SJSA1 (cell line): ENCODE measurements around the gene PTPRM. TPM values are rescaled to one million over a fixed set of nuclear protein-coding genes. Genes with fewer than 3 reads are reported as not detected.
A peak's percentile ranks its signal among the peaks of the same experiment; 100 is the strongest.

Experiments
- DNase-seq, 2 experiments: peaks; one replicate each; pipeline ENCODE4 v3.0.0-alpha.2; 2015 to 2020; ENCODE audit warnings: low spot score in 2 of 2, low read depth in 1 of 2
- H3K27ac ChIP-seq: fragments of 250-450 bp; sonication (Bioruptor Pico); 2 replicates; pipeline ENCODE4 v1.5.1; 2020; ENCODE audit warnings: mild to moderate bottlenecking, moderate library complexity
- H3K27me3 ChIP-seq: fragments of 250-450 bp; sonication (Bioruptor Pico); replicated peaks from 2 replicates; pipeline ENCODE4 v1.5.1; 2020; ENCODE audit warnings: mild to moderate bottlenecking, moderate library complexity
- H3K36me3 ChIP-seq: fragments of 250-450 bp; sonication (Bioruptor Pico); 2 replicates; pipeline ENCODE4 v1.5.1; 2020; ENCODE audit warnings: mild to moderate bottlenecking
- H3K4me1 ChIP-seq: fragments of 250-450 bp; sonication (Bioruptor Pico); replicated peaks from 2 replicates; pipeline ENCODE4 v1.6.1; 2021; ENCODE audit warnings: mild to moderate bottlenecking
- H3K4me3 ChIP-seq: fragments of 250-450 bp; sonication (Bioruptor Pico); 2 replicates; pipeline ENCODE4 v1.5.1; 2020; ENCODE audit warnings: mild to moderate bottlenecking
- H3K9me3 ChIP-seq: fragments of 250-450 bp; sonication (Bioruptor Pico); replicated peaks from 2 replicates; pipeline ENCODE4 v1.5.1; 2020; ENCODE audit warnings: mild to moderate bottlenecking
- total RNA-seq: library from RNA; depleted of rRNA; stranded (reverse); fragments of >200 nt; shearing (Covaris generic); gene quantifications from 2 replicates; pipeline ENCODE4 v1.2.3, GENCODE V29; 2014; rRNA removed

PTPRM gene
- total RNA-seq: 33.1 and 68.3 TPM in 2 replicates

GRCh38 chr18:7566567-7567473 lies at the start of gene PTPRM:
Gene PTPRM (plus strand): TSS chr18:7567316. CDS start chr18:7567819, 503 bp downstream.
- Histone ChIP-seq H3K27me3 (no peaks in the 10 kb centered on the region), H3K4me1 (peaks cover 35% of the 10 kb centered on the region), H3K4me3 (peak within 1 kb of the TSS; percentile 97), H3K27ac (peak within 1 kb of the TSS; percentile 91), H3K9me3 (peaks cover 3% of the 10 kb centered on the region; the same call in 1 of the 2 replicates), H3K36me3 (peaks cover 19% of the 10 kb centered on the region)
- peak; percentile 83 to 90 for DNase-seq

DNA sequence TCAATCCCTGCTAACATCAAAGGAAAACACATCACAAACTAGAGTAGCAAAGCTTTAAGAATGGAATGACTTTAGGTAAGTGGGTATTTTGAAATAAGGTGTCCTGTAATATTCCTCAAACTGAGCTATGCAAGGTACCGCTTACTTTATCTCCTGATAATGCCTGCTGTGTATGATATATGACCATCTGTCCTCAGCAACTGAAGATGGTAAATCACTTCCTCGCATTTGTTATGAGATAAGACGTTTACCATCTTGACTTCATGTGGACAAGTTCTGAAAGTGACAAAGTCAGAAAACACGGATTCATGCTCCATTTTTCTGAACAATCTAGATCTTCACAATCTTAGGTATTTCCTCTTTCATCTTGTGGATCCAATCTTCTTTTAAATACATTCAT lies 49.3 kb upstream of the PTPRM start:
- Histone ChIP-seq H3K9me3 (0 out of 2 replicates have a peak, but pooled peaks cover 3% of the 10 kb centered on the region), H3K4me3 (no peak overlapping the region), H3K27me3 (peaks cover 8% of the 10 kb centered on the region; the same call in 1 of the 2 replicates), H3K4me1 (0 out of 2 replicates have a peak, but pooled peaks cover 3% of the 10 kb centered on the region), H3K27ac (no peak overlapping the region), H3K36me3 (no peaks in the 10 kb centered on the region)
- no peak for DNase-seq

DNA sequence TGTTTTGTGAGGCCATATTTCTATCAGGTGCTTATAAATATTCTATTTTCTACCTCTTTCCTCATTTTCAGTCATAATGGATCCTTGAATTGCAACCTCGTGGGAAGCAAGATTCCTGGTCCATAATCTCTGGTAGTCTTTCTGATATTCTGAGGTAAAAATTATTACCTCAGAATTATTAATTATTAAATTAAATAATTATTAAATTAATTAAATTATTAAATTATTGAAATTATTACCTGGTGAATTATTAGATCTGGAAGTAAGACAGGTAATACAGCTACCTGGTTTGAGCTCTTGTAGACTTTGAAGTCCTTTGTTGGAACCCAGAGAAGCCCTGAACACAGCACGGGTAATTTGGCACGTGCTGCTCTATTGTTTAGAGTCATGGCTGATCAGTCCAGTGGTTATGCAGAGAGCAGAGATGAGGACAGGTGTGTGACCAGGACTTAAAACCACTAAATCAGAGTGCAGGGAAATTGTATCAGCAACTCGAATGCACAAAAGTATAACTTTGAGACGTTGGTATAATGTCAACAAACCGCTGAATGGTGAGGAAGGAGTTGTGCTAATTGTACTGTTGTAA lies 46.8 kb upstream of the PTPRM start:
- Histone ChIP-seq H3K4me1 (0 out of 2 replicates have a peak, but pooled peaks cover under 1% of the 10 kb centered on the region), H3K27me3 (peaks cover 8% of the 10 kb centered on the region; the same call in 1 of the 2 replicates), H3K4me3 (no peak overlapping the region), H3K36me3 (no peaks in the 10 kb centered on the region), H3K27ac (no peak overlapping the region), H3K9me3 (0 out of 2 replicates have a peak, but pooled peaks cover 3% of the 10 kb centered on the region)
- no peak for DNase-seq

GRCh38 chr18:7521226-7521856 lies 45.8 kb upstream of the PTPRM start:
- DNase-seq: no peak
- Histone ChIP-seq H3K36me3 (no peaks in the 10 kb centered on the region), H3K9me3 (0 out of 2 replicates have a peak, but pooled peaks cover 3% of the 10 kb centered on the region), H3K4me1 (no peaks in the 10 kb centered on the region), H3K27ac (no peak overlapping the region), H3K27me3 (peaks cover 8% of the 10 kb centered on the region; the same call in 1 of the 2 replicates), H3K4me3 (no peak overlapping the region)

- no peaks in the 10 kb centered on the region for H3K9me3 ChIP-seq
- H3K36me3 ChIP-seq: no peaks in the 10 kb centered on the region
- DNase-seq: no peak
Measured at GRCh38 chr18:7523772-7524171, 43.3 kb upstream of the PTPRM start.

GRCh38 chr18:7524786-7525185 lies 42.3 kb upstream of the PTPRM start:
- Histone ChIP-seq H3K4me1 (no peaks in the 10 kb centered on the region), H3K4me3 (no peak overlapping the region), H3K36me3 (no peaks in the 10 kb centered on the region), H3K27me3 (0 out of 2 replicates have a peak, but pooled peaks cover 3% of the 10 kb centered on the region), H3K27ac (no peak overlapping the region), H3K9me3 (no peaks in the 10 kb centered on the region)
- DNase-seq: no peak

More at GRCh38 chr18:7523772-7524171, 43.3 kb upstream of the PTPRM start:
- no peak overlapping the region for H3K4me3 ChIP-seq
- no peak overlapping the region for H3K27ac ChIP-seq
- 0 out of 2 replicates have a peak, but pooled peaks cover 3% of the 10 kb centered on the region for H3K27me3 ChIP-seq
- H3K4me1 ChIP-seq: no peaks in the 10 kb centered on the region

- Histone ChIP-seq H3K27ac (no peak overlapping the region), H3K36me3 (no peaks in the 10 kb centered on the region), H3K4me3 (no peak overlapping the region), H3K27me3 (no peaks in the 10 kb centered on the region), H3K9me3 (no peaks in the 10 kb centered on the region), H3K4me1 (no peaks in the 10 kb centered on the region)
- DNase-seq: no peak
Measured at GRCh38 chr18:7532942-7533341, 34.2 kb upstream of the PTPRM start.

GRCh38 chr18:7535436-7536205 lies 31.5 kb upstream of the PTPRM start:
- no peak overlapping the region for H3K4me3 ChIP-seq
- no peak overlapping the region for H3K27ac ChIP-seq
- no peaks in the 10 kb centered on the region for H3K27me3 ChIP-seq
- no peak for DNase-seq
- no peaks in the 10 kb centered on the region for H3K9me3 ChIP-seq
- no peaks in the 10 kb centered on the region for H3K4me1 ChIP-seq
- H3K36me3 ChIP-seq: no peaks in the 10 kb centered on the region

DNA sequence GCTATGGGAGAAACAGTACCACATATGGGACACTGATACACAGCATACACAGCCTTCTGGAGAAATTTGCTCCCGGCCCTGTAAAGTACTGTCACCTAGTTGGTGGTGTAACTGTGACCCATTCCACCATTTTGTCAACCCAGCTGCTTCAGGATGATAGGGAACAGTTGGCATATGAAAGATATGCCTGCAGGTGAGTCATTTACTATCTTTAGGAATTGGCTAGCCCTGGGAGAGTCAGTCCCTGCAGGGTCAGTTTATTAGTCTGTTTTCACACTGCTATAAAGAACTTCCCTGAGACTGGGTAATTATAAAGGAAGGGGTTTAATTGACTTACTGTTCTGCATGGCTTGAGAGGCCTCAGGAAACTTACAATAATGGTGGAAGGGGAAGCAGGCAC lies 30.0 kb upstream of the PTPRM start:
- no peak overlapping the region for H3K27ac ChIP-seq
- H3K36me3 ChIP-seq: no peaks in the 10 kb centered on the region
- no peaks in the 10 kb centered on the region for H3K4me1 ChIP-seq
- DNase-seq: no peak
- no peaks in the 10 kb centered on the region for H3K9me3 ChIP-seq
- no peaks in the 10 kb centered on the region for H3K27me3 ChIP-seq
- H3K4me3 ChIP-seq: no peak overlapping the region

DNA sequence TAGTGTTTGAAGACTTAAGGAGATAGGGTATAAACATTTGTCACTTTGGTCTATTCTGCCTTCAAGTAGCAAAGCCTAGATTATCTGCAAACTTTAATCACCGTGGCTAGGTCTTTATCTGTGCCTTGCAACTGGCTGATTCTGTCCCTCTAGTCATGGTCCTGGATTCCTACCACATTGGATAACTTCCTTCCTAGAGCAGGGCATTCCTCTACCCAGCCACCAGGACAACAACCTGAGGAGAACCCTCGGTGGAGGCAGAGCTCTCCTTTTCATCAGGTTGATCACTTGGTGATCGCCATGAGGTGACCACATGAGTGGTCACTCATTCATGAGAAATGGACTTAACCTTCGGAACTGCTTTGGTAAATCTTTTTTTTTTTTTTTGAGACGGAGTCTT lies 25.3 kb upstream of the PTPRM start:
- no peak overlapping the region for H3K27ac ChIP-seq
- H3K27me3 ChIP-seq: no peaks in the 10 kb centered on the region
- H3K36me3 ChIP-seq: no peaks in the 10 kb centered on the region
- DNase-seq: no peak
- no peak overlapping the region for H3K4me3 ChIP-seq
- H3K9me3 ChIP-seq: no peaks in the 10 kb centered on the region
- no peaks in the 10 kb centered on the region for H3K4me1 ChIP-seq

- Histone ChIP-seq H3K36me3 (no peaks in the 10 kb centered on the region), H3K9me3 (no peaks in the 10 kb centered on the region), H3K27ac (no peak overlapping the region), H3K4me1 (no peaks in the 10 kb centered on the region), H3K4me3 (no peak overlapping the region), H3K27me3 (0 out of 2 replicates have a peak, but pooled peaks cover 5% of the 10 kb centered on the region)
- DNase-seq: no peak
Measured at GRCh38 chr18:7544686-7545085, 22.4 kb upstream of the PTPRM start.

GRCh38 chr18:7545734-7546133 lies 21.4 kb upstream of the PTPRM start:
- Histone ChIP-seq H3K4me3 (no peak overlapping the region), H3K9me3 (no peaks in the 10 kb centered on the region), H3K27me3 (0 out of 2 replicates have a peak, but pooled peaks cover 10% of the 10 kb centered on the region), H3K36me3 (no peaks in the 10 kb centered on the region), H3K4me1 (no peaks in the 10 kb centered on the region), H3K27ac (no peak overlapping the region)
- DNase-seq: no peak

GRCh38 chr18:7548221-7548620 lies 18.9 kb upstream of the PTPRM start:
- DNase-seq: no peak
- H3K4me3 ChIP-seq: no peak overlapping the region
- no peaks in the 10 kb centered on the region for H3K36me3 ChIP-seq
- no peak overlapping the region for H3K27ac ChIP-seq
- no peaks in the 10 kb centered on the region for H3K4me1 ChIP-seq
- H3K27me3 ChIP-seq: 0 out of 2 replicates have a peak, but pooled peaks cover 11% of the 10 kb centered on the region
- no peaks in the 10 kb centered on the region for H3K9me3 ChIP-seq
